HepG2 (cell line): ENCODE data around the gene COX4I2. TPM values are rescaled to one million over a fixed set of nuclear protein-coding genes. Genes with fewer than 3 reads are reported as not detected.

Source experiments
- CBX5 ChIP-seq: sonication (generic); formaldehyde crosslinking; IDR thresholded peaks from 2 replicates; pipeline ENCODE4 v1.4.0; 2020; ENCODE audit warnings: missing genetic modification reagents, borderline replicate concordance
- MED13 ChIP-seq: sonication (generic); formaldehyde crosslinking; IDR thresholded peaks from 2 replicates; pipeline ENCODE4 v1.5.0; 2020; ENCODE audit warnings: missing genetic modification reagents
- NFE2 ChIP-seq: sonication (generic); formaldehyde crosslinking; IDR thresholded peaks from 2 replicates; pipeline ENCODE4 v1.4.0; 2020; ENCODE audit warnings: missing genetic modification reagents
- POLR2AphosphoS2 ChIP-seq: IDR thresholded peaks from 2 replicates; pipeline ENCODE4 v1.6.1; 2011; ENCODE audit warnings: low read depth, low read length, improper control_type of control experiment
- REPIN1 ChIP-seq: sonication (generic); formaldehyde crosslinking; IDR thresholded peaks from 2 replicates; pipeline ENCODE4 v1.8.0; 2022; ENCODE audit warnings: missing genetic modification reagents, low read depth, mild to moderate bottlenecking, borderline replicate concordance
- STAT5B ChIP-seq: sonication (generic); formaldehyde crosslinking; IDR thresholded peaks from 2 replicates; pipeline ENCODE4 v1.4.0; 2020; ENCODE audit warnings: missing genetic modification reagents
- ZNF10 ChIP-seq: sonication (generic); formaldehyde crosslinking; IDR thresholded peaks from 2 replicates; pipeline ENCODE4 v1.4.0; 2020; ENCODE audit warnings: mild to moderate bottlenecking, low read depth, missing genetic modification reagents, borderline replicate concordance
- ZNF205 ChIP-seq: IDR thresholded peaks from 2 replicates; pipeline ENCODE4 v1.6.1; 2018; ENCODE audit warnings: missing biosample characterization, missing genetic modification reagents
- ZNF678 ChIP-seq: sonication (generic); formaldehyde crosslinking; IDR thresholded peaks from 2 replicates; pipeline ENCODE4 v1.4.0; 2020; ENCODE audit warnings: mild to moderate bottlenecking, missing genetic modification reagents
- ZNF768 ChIP-seq: sonication (generic); formaldehyde crosslinking; IDR thresholded peaks from 2 replicates; pipeline ENCODE4 v1.4.0; 2020; ENCODE audit warnings: missing genetic modification reagents
- ZNF841 ChIP-seq: sonication (generic); formaldehyde crosslinking; IDR thresholded peaks from 2 replicates; pipeline ENCODE4 v1.8.1; 2023; ENCODE audit warnings: missing genetic modification reagents, borderline replicate concordance
- polyA plus RNA-seq, 8 experiments: library from polyadenylated mRNA; depleted of rRNA in 3 of 8; stranded (reverse) in 7 of 8; unstranded in 1 of 8; fragments of >200 nt; fragmentation: Illumina TruSeq in 4 of 8; extraction: Trizol in 4 of 8; gene quantifications; 2 replicates each; pipeline versions ENCODE4 v1.2.1 to v1.2.3, GENCODE V29; 2011 to 2016; ENCODE audit warnings: low read depth in 4 of 8, missing spikeins in 1 of 8, mixed read lengths in 1 of 8; ENCODE audit not compliant: insufficient read depth in 1 of 8
- total RNA-seq, 5 experiments: library from RNA; depleted of rRNA; stranded (reverse); fragments of >200 nt; fragmentation: Illumina TruSeq; extraction: Trizol; gene quantifications; 2 replicates each; pipeline ENCODE4 v1.2.3, GENCODE V29; 2016; ENCODE audit warnings: low read depth in 1 of 5
- TF ChIP-seq, protein P1 (sequence below): sonication (generic); formaldehyde crosslinking; IDR thresholded peaks from 2 replicates; pipeline ENCODE4 v1.9.0; 2021; ENCODE audit warnings: mild to moderate bottlenecking, missing genetic modification reagents
- TF ChIP-seq, protein P2 (sequence below): sonication (generic); formaldehyde crosslinking; IDR thresholded peaks from 2 replicates; pipeline ENCODE4 v1.8.0; 2022; ENCODE audit warnings: mild to moderate bottlenecking, missing genetic modification reagents; ENCODE audit not compliant: insufficient replicate concordance
- TF ChIP-seq, protein P3 (sequence below): IDR thresholded peaks from 2 replicates; pipeline ENCODE4 v1.6.1; 2016
- TF ChIP-seq, protein P4 (sequence below): sonication (generic); formaldehyde crosslinking; IDR thresholded peaks from 2 replicates; pipeline ENCODE4 v1.5.1; 2020; ENCODE audit warnings: missing genetic modification reagents, mild to moderate bottlenecking, borderline replicate concordance
- TF ChIP-seq, protein P5 (sequence below): sonication (generic); formaldehyde crosslinking; IDR thresholded peaks from 2 replicates; pipeline ENCODE4 v1.4.0; 2020; ENCODE audit warnings: missing genetic modification reagents, borderline replicate concordance

COX4I2 gene
- total and polyA plus RNA-seq, 2 of the 13 experiments (the other 11 are each of a cell fraction or from before 2014, with no cell fraction given): 1.1 TPM; not detected in 1

DNA sequence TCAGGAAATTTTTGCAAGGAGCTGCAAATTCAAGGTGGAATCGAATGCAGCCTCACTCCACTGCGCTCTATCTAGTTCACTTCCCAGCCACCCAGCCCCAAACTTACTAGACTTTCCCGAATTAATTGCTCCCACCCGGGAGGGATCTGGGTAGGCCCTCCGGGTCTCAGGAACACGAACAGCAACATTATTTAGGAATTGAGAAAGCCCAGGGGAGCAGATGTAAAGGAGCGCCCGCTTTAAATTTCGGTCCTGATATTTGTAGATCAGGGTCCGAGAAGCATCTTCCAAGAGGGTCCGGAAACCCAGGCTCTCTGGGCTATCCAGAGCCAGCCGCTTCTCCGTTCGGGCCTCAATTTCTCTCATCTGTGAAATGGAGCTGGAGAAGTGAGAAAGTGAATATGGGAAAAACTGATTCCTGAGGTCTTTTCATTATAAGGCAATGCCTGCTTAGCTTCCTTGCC lies 33.1 kb upstream of the COX4I2 start (continued):
- TF ChIP-seq, protein P1, sequence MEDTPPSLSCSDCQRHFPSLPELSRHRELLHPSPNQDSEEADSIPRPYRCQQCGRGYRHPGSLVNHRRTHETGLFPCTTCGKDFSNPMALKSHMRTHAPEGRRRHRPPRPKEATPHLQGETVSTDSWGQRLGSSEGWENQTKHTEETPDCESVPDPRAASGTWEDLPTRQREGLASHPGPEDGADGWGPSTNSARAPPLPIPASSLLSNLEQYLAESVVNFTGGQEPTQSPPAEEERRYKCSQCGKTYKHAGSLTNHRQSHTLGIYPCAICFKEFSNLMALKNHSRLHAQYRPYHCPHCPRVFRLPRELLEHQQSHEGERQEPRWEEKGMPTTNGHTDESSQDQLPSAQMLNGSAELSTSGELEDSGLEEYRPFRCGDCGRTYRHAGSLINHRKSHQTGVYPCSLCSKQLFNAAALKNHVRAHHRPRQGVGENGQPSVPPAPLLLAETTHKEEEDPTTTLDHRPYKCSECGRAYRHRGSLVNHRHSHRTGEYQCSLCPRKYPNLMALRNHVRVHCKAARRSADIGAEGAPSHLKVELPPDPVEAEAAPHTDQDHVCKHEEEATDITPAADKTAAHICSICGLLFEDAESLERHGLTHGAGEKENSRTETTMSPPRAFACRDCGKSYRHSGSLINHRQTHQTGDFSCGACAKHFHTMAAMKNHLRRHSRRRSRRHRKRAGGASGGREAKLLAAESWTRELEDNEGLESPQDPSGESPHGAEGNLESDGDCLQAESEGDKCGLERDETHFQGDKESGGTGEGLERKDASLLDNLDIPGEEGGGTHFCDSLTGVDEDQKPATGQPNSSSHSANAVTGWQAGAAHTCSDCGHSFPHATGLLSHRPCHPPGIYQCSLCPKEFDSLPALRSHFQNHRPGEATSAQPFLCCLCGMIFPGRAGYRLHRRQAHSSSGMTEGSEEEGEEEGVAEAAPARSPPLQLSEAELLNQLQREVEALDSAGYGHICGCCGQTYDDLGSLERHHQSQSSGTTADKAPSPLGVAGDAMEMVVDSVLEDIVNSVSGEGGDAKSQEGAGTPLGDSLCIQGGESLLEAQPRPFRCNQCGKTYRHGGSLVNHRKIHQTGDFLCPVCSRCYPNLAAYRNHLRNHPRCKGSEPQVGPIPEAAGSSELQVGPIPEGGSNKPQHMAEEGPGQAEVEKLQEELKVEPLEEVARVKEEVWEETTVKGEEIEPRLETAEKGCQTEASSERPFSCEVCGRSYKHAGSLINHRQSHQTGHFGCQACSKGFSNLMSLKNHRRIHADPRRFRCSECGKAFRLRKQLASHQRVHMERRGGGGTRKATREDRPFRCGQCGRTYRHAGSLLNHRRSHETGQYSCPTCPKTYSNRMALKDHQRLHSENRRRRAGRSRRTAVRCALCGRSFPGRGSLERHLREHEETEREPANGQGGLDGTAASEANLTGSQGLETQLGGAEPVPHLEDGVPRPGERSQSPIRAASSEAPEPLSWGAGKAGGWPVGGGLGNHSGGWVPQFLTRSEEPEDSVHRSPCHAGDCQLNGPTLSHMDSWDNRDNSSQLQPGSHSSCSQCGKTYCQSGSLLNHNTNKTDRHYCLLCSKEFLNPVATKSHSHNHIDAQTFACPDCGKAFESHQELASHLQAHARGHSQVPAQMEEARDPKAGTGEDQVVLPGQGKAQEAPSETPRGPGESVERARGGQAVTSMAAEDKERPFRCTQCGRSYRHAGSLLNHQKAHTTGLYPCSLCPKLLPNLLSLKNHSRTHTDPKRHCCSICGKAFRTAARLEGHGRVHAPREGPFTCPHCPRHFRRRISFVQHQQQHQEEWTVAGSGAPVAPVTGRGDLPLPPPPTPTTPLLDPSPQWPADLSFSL (CRISPR knock-in tag): no peak
- TF ChIP-seq, protein P2, sequence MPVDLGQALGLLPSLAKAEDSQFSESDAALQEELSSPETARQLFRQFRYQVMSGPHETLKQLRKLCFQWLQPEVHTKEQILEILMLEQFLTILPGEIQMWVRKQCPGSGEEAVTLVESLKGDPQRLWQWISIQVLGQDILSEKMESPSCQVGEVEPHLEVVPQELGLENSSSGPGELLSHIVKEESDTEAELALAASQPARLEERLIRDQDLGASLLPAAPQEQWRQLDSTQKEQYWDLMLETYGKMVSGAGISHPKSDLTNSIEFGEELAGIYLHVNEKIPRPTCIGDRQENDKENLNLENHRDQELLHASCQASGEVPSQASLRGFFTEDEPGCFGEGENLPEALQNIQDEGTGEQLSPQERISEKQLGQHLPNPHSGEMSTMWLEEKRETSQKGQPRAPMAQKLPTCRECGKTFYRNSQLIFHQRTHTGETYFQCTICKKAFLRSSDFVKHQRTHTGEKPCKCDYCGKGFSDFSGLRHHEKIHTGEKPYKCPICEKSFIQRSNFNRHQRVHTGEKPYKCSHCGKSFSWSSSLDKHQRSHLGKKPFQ (CRISPR knock-in tag): no peak
- no peak for TF ChIP-seq ZNF205
- TF ChIP-seq, protein P3, sequence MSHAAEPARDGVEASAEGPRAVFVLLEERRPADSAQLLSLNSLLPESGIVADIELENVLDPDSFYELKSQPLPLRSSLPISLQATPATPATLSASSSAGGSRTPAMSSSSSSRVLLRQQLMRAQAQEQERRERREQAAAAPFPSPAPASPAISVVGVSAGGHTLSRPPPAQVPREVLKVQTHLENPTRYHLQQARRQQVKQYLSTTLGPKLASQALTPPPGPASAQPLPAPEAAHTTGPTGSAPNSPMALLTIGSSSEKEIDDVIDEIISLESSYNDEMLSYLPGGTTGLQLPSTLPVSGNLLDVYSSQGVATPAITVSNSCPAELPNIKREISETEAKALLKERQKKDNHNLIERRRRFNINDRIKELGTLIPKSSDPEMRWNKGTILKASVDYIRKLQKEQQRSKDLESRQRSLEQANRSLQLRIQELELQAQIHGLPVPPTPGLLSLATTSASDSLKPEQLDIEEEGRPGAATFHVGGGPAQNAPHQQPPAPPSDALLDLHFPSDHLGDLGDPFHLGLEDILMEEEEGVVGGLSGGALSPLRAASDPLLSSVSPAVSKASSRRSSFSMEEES: no peak
- TF ChIP-seq ZNF841 (CRISPR knock-in tag): no peak
- TF ChIP-seq, protein P4, sequence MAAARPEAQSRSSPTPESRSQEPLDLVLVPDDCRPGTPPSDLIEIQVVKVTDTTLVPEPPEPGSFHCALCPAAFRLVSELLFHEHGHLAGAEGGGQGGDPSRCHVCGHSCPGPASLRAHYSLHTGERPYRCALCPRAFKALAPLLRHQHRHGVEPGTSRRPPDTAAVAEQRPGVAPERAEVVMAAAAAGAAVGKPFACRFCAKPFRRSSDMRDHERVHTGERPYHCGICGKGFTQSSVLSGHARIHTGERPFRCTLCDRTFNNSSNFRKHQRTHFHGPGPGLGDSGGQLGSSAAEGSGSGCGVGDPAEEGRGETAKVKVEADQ (CRISPR knock-in tag): no peak
- TF ChIP-seq REPIN1 (CRISPR knock-in tag): no peak
- TF ChIP-seq NFE2 (CRISPR knock-in tag): no peak
- no peak for TF ChIP-seq ZNF768
- no peak for TF ChIP-seq MED13 (CRISPR knock-in tag)
- TF ChIP-seq POLR2AphosphoS2: no peak
- no peak for TF ChIP-seq ZNF678 (CRISPR knock-in tag)
- TF ChIP-seq, protein P5, sequence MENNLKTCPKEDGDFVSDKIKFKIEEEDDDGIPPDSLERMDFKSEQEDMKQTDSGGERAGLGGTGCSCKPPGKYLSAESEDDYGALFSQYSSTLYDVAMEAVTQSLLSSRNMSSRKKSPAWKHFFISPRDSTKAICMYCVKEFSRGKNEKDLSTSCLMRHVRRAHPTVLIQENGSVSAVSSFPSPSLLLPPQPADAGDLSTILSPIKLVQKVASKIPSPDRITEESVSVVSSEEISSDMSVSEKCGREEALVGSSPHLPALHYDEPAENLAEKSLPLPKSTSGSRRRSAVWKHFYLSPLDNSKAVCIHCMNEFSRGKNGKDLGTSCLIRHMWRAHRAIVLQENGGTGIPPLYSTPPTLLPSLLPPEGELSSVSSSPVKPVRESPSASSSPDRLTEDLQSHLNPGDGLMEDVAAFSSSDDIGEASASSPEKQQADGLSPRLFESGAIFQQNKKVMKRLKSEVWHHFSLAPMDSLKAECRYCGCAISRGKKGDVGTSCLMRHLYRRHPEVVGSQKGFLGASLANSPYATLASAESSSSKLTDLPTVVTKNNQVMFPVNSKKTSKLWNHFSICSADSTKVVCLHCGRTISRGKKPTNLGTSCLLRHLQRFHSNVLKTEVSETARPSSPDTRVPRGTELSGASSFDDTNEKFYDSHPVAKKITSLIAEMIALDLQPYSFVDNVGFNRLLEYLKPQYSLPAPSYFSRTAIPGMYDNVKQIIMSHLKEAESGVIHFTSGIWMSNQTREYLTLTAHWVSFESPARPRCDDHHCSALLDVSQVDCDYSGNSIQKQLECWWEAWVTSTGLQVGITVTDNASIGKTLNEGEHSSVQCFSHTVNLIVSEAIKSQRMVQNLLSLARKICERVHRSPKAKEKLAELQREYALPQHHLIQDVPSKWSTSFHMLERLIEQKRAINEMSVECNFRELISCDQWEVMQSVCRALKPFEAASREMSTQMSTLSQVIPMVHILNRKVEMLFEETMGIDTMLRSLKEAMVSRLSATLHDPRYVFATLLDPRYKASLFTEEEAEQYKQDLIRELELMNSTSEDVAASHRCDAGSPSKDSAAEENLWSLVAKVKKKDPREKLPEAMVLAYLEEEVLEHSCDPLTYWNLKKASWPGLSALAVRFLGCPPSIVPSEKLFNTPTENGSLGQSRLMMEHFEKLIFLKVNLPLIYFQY (CRISPR knock-in tag): no peak
- no peak for TF ChIP-seq ZNF10 (CRISPR knock-in tag)
- TF ChIP-seq CBX5 (CRISPR knock-in tag): no peak
- no peak for TF ChIP-seq STAT5B (CRISPR knock-in tag)
